ENCODE results near the gene CBFB.

CBFB gene

DNA sequence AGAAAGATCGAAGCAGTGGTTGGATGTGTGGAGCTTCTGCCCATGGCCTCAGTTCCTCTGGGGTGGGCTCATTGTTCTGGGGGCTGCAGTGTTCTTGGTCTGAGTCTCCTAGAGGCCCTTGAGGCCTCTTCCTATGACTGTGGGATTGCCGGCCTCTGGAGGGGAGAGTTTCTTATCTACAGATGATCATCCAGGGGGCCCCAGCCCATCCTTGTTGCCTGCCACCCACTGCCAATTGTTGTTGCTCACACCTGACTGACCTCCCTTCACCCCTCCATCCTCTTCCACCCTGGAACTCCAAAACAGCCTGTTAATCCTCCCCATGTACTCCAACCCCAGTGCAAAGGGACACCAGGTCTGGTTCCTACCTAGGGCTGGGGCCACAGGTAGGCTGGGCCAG lies 116.0 kb downstream of the CBFB start:
- no peak for DNase-seq

GRCh38 chr16:67145746-67146145 lies 116.8 kb downstream of the CBFB start:
- no peak for DNase-seq

DNA sequence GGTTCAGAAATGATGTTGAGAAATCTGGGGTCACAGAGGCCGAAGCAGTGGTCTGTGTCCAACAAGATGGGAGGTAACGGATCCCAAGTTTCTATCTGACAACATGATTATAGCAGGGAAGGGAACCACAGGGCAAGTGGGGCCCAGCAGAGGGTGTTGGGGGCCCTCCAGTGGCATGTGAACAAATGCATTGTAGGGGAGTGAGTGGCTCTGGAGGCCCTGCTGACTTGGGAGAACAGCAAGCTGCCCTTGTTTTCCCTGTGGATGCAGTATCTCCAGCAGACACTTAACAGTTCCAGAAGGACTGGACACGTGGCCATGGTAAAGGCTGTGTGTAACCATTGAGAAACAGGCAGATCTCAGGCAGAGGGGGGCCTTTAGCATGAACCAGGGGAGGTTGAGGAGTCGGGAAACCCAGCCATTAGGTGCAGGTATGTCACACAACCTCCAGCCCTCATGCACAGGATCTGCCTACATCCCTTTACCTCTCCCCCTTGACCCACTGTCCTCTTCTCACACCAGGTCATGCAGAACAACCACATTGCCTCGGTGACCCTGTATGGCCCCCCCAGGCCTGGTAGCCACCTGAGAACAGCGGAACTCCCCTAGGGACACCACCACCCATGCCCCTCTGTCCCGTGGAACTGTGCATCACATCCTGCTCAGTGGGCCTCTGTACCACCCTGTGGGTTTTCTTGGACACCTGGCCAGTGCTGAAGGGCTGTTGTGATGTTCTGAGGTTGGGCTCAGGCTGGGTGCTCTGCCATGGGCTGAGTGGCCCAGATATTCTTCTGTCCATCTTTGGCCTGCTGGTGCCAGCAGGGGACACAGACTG lies 117.8 kb downstream of the CBFB start:
- no peak for DNase-seq

DNA sequence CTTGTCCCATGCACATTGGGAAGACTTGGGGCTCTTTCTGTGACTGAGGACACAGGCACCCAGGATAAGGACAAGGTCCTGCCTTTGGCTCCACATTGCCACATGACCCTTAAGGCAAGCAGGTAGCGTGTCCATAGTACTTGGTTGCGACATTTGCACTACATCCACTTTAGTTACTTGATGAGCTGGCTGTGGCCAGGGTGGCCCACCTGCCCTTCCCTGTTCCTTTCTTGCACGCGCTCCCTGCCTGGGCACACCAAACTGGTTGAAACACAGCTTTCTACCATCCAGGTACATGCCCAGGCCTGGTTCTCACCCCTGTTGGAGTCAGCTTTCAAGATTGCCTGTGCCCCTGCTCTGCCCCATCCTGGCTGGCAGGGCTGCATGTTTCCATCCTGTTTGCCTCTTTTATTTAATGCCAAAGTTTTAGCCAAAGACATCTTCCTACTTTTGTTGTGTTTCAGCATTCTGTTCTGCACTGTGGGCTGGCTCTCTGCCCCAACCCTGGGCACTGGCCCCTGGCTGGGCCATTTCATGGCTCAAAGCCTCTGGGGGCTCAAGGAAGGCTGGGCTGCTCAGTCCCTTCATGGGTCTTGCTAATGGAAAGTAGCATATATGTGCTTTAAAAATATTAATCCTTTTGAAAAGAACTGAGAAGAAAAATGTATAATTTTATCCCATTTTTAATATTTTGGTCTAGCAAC lies 118.6 kb downstream of the CBFB start:
- no peak for DNase-seq

DNA sequence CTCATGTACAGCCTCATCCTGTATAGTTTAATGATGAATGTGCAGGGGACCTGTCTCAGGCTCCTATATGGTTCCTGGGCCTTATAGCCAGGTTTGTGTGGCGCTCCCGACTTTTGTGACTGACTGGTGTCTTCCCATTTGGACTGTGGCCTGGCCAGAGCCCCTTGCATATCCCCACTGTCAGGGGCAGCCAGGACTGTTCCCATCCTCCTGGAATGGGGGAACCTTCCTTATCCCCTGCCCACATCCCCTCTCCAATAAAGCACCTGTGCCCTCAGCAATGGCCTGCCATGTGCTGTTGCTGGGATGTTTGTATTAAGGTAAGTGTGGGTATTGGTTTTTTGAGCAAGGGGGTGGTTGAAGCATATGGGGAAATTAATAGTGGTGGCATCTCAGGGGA lies 119.3 kb downstream of the CBFB start:
- no peak for DNase-seq

DNA sequence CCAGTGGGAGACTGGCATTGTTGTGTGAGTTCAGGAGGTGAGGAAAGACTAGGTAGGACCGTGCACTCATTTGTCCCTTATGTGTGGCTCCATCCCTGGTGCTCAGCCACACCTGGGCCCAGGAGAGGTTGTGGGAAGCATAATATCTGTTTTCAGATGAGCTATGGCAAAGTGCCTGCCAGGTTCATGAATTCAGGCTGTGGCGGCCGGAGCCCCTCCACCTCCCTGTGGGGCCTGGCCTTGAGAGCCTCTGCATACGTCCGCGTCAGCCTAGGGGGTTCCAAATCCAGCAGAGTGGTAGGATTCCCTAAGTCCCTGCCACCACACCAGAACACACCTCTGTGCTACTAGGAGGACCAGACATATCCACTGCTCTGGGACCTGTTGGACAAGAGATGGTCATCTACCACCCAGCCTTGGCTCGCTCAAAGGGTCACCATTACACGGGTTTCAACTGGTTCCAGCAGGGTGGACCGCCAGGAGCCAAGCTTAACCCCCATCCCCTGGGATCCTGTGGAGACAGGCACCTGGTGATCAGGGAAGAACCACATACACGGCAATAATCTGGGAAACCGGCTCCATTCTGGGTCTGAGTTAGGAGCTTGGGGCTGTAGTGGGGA lies 119.8 kb downstream of the CBFB start:
- no peak for DNase-seq

DNA sequence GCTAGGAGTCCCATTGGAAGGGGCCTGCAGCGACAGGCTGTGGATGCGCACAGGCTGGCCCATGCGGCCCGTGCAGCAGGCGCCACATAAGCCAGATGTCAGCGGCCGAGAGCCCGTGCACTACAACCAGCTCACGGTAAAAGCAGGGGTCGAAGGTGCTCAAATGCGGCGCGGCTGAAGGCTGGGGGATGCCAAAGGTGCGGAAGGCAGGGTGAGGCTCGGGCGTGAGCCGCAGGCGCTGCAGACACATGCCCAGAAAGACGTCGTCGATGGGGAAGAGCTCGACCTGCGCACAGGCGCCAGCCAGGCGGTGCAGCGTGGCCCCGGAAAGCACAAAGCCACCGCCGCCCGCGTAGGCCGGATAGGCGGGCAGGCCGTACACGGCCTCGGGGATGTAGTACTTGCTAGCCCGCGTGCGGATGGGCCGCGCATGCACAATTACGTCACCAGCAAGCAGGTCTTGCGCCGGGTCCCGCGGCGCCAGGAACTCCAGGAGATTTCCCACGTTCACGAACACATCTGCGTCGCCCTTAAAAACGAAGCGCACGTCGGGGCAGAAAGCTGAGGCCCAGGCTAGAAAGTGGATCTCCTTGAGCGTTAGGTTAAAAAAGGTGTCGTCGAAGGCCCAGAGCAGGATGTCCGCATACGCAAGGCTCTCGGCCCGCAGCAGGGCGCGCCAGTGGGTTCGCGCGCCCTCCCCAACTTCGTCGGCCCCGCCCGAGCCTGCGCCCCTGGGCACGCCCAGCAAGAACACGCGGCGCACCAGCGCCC lies 120.5 kb downstream of the CBFB start:
- DNase-seq, result no peak

- peak; percentile 51 for DNase-seq
Measured at GRCh38 chr16:67150047-67150832, 121.3 kb downstream of the CBFB start.

All from activated T-cell treated with anti-CD3 and anti-CD28 coated beads for 4 hours (primary cell).